T-helper 2 cell treated with Interferon-gamma antibody and Interleukin-4, amounts not matched to agents 5 μg/mL and 100 μg/mL, for 36 hours (primary cell): ENCODE measurements around the gene TAF1.
"Not testable (repeated sequence)": the region's sequence is repeated elsewhere in the genome, so short reads cannot be mapped to it uniquely, and the experiment has no call there.

ENCODE experiments used
- DNase-seq: peaks from one replicate; pipeline ENCODE4 v3.0.0; 2021; ENCODE audit warnings: low spot score
- H3K27ac Mint-ChIP-seq: one replicate; pipeline ENCODE4 v1.8.0; 2021; ENCODE audit warnings: mild to moderate bottlenecking, mixed read lengths
- H3K27me3 Mint-ChIP-seq: one replicate; pipeline ENCODE4 v1.8.0; 2021; ENCODE audit warnings: low read depth, mixed read lengths
- H3K36me3 Mint-ChIP-seq: one replicate; pipeline ENCODE4 v1.8.0; 2021; ENCODE audit warnings: low read depth, mixed read lengths
- H3K4me1 Mint-ChIP-seq: one replicate; pipeline ENCODE4 v1.8.0; 2021; ENCODE audit warnings: low read depth, mixed read lengths
- H3K4me3 Mint-ChIP-seq: one replicate; pipeline ENCODE4 v1.8.0; 2022; ENCODE audit warnings: mild to moderate bottlenecking, moderate library complexity, mixed read lengths
- H3K9me3 Mint-ChIP-seq: one replicate; pipeline ENCODE4 v1.8.0; 2021; ENCODE audit warnings: mixed read lengths

The TAF1 gene

GRCh38 chrX:71453056-71453455 lies 86.9 kb downstream of the TAF1 start:
- H3K27me3 Mint-ChIP-seq: no peaks in the 10 kb centered on the region
- H3K36me3 Mint-ChIP-seq: peaks cover 27% of the 10 kb centered on the region
- H3K27ac Mint-ChIP-seq: no peak overlapping the region
- H3K9me3 Mint-ChIP-seq: no peaks in the 10 kb centered on the region
- DNase-seq: no peak
- no peaks in the 10 kb centered on the region for H3K4me1 Mint-ChIP-seq
- no peak overlapping the region for H3K4me3 Mint-ChIP-seq

GRCh38 chrX:71454222-71454621 lies 88.1 kb downstream of the TAF1 start:
- Mint-ChIP-seq H3K36me3 (peaks cover 35% of the 10 kb centered on the region), H3K9me3 (no peaks in the 10 kb centered on the region), H3K4me1 (no peaks in the 10 kb centered on the region), H3K4me3 (no peak overlapping the region), H3K27me3 (no peaks in the 10 kb centered on the region), H3K27ac (no peak overlapping the region)
- DNase-seq: no peak

GRCh38 chrX:71458866-71459265 lies 92.7 kb downstream of the TAF1 start:
- Mint-ChIP-seq H3K36me3 (peaks cover 67% of the 10 kb centered on the region), H3K9me3 (no peaks in the 10 kb centered on the region), H3K4me3 (no peak overlapping the region), H3K27ac (no peak overlapping the region), H3K4me1 (no peaks in the 10 kb centered on the region), H3K27me3 (no peaks in the 10 kb centered on the region)
- DNase-seq: no peak

- Mint-ChIP-seq H3K4me3 (no peak overlapping the region), H3K27ac (no peak overlapping the region), H3K9me3 (no peaks in the 10 kb centered on the region), H3K36me3 (peaks cover 43% of the 10 kb centered on the region), H3K27me3 (no peaks in the 10 kb centered on the region), H3K4me1 (no peaks in the 10 kb centered on the region)
- DNase-seq: no peak
These were observed 98.8 kb downstream of the TAF1 start for GRCh38 chrX:71464968-71465367.

- no peak for DNase-seq
- no peaks in the 10 kb centered on the region for H3K27me3 Mint-ChIP-seq
- no peaks in the 10 kb centered on the region for H3K9me3 Mint-ChIP-seq
- H3K4me1 Mint-ChIP-seq: no peaks in the 10 kb centered on the region
- no peak overlapping the region for H3K27ac Mint-ChIP-seq
- H3K36me3 Mint-ChIP-seq: peaks cover 23% of the 10 kb centered on the region
- no peak overlapping the region for H3K4me3 Mint-ChIP-seq
These were observed 100.9 kb downstream of the TAF1 start for GRCh38 chrX:71466979-71467523.

- Mint-ChIP-seq H3K27me3 (no peaks in the 10 kb centered on the region), H3K4me3 (no peak overlapping the region), H3K27ac (no peak overlapping the region), H3K36me3 (peaks cover 3% of the 10 kb centered on the region), H3K4me1 (peaks cover 4% of the 10 kb centered on the region), H3K9me3 (no peaks in the 10 kb centered on the region)
- DNase-seq: no peak
These were observed 109.8 kb downstream of the TAF1 start for GRCh38 chrX:71475785-71476540.

- no peaks in the 10 kb centered on the region for H3K27me3 Mint-ChIP-seq
- H3K36me3 Mint-ChIP-seq: no peaks in the 10 kb centered on the region
- H3K27ac Mint-ChIP-seq: no peak overlapping the region
- DNase-seq: no peak
- no peaks in the 10 kb centered on the region for H3K4me1 Mint-ChIP-seq
- no peaks in the 10 kb centered on the region for H3K9me3 Mint-ChIP-seq
- H3K4me3 Mint-ChIP-seq: no peak overlapping the region
These were observed 116.2 kb downstream of the TAF1 start for GRCh38 chrX:71482228-71482958.

GRCh38 chrX:71487814-71488213 lies 121.7 kb downstream of the TAF1 start:
- peaks cover 1% of the 10 kb centered on the region for H3K4me1 Mint-ChIP-seq
- H3K9me3 Mint-ChIP-seq: no peaks in the 10 kb centered on the region
- H3K4me3 Mint-ChIP-seq: no peak overlapping the region
- no peaks in the 10 kb centered on the region for H3K27me3 Mint-ChIP-seq
- no peaks in the 10 kb centered on the region for H3K36me3 Mint-ChIP-seq
- DNase-seq: no peak
- H3K27ac Mint-ChIP-seq: no peak overlapping the region

GRCh38 chrX:71489540-71489939 lies 123.4 kb downstream of the TAF1 start:
- Mint-ChIP-seq H3K36me3 (no peaks in the 10 kb centered on the region), H3K4me3 (no peak overlapping the region), H3K4me1 (peaks cover 8% of the 10 kb centered on the region), H3K9me3 (no peaks in the 10 kb centered on the region), H3K27ac (no peak overlapping the region), H3K27me3 (no peaks in the 10 kb centered on the region)
- DNase-seq: no peak

- Mint-ChIP-seq H3K36me3 (no peaks in the 10 kb centered on the region), H3K9me3 (no peaks in the 10 kb centered on the region), H3K4me1 (peaks cover 13% of the 10 kb centered on the region), H3K27me3 (no peaks in the 10 kb centered on the region), H3K4me3 (peak overlapping the region; percentile 82), H3K27ac (peak overlapping the region; percentile 78)
- DNase-seq: peak; percentile 34
These were observed 126.3 kb downstream of the TAF1 start for GRCh38 chrX:71492231-71493065.

GRCh38 chrX:71493111-71493613 lies 127.0 kb downstream of the TAF1 start:
- no peak for DNase-seq
- Mint-ChIP-seq H3K4me3 (peak overlapping the region; percentile 82), H3K36me3 (no peaks in the 10 kb centered on the region), H3K9me3 (no peaks in the 10 kb centered on the region), H3K4me1 (peaks cover 13% of the 10 kb centered on the region), H3K27ac (peak overlapping the region; percentile 65), H3K27me3 (no peaks in the 10 kb centered on the region)

- not testable (repeated sequence) for DNase-seq, H3K27me3 Mint-ChIP-seq, H3K9me3 Mint-ChIP-seq, H3K36me3 Mint-ChIP-seq, H3K4me3 Mint-ChIP-seq, H3K27ac Mint-ChIP-seq
- H3K4me1 Mint-ChIP-seq: peaks cover 13% of the 10 kb centered on the region
These were observed 129.8 kb downstream of the TAF1 start for GRCh38 chrX:71495979-71496378.

GRCh38 chrX:71496476-71496875 lies 130.3 kb downstream of the TAF1 start:
- Mint-ChIP-seq H3K9me3 (no peaks in the 10 kb centered on the region), H3K27ac (peak overlapping the region; percentile 4), H3K4me1 (peaks cover 13% of the 10 kb centered on the region), H3K4me3 (no peak overlapping the region), H3K27me3 (no peaks in the 10 kb centered on the region), H3K36me3 (no peaks in the 10 kb centered on the region)
- DNase-seq: no peak
